Ovary (tissue), 3 donors: ENCODE data around the gene CATSPER1.

ENCODE experiments used
- POLR2A ChIP-seq: fragments of 450-650 bp; IDR thresholded peaks from one replicate; pipeline ENCODE4 v1.6.1; 2017; ENCODE audit warnings: antibody characterized with exemption, mild to moderate bottlenecking, moderate library complexity
- TF ChIP-seq, protein P1 (sequence below), 3 donors: fragments of 450-650 bp in 2 of 3; fragments of 200-600 bp in 1 of 3; IDR thresholded peaks; one replicate each; pipeline versions ENCODE4 v1.5.1 to v1.8.0; 2016 to 2022; ENCODE audit warnings: antibody characterized with exemption in 3 of 3, mild to moderate bottlenecking in 1 of 3
- donor health status: DM: no; HTN: no; CAD: no.

DNA sequence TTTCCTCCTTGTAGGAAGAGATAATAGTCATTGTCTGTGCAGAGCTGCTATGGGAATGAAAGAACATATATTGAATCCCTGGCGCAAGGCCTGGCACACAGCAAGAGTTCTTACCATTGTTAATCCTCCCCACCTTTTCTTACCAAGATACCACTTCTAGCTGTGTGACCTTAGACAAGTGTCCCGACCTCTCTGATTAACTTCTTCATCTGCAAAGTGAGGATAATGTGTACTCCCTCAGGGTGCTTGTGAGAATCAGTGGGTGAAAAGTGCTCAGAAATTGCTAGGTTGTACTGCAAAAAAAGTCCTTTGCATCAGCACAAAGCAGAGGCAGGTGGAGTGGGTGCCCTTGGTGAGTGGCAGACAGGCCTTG, 18.2 kb downstream of the CATSPER1 start:
- TF ChIP-seq, protein P1, sequence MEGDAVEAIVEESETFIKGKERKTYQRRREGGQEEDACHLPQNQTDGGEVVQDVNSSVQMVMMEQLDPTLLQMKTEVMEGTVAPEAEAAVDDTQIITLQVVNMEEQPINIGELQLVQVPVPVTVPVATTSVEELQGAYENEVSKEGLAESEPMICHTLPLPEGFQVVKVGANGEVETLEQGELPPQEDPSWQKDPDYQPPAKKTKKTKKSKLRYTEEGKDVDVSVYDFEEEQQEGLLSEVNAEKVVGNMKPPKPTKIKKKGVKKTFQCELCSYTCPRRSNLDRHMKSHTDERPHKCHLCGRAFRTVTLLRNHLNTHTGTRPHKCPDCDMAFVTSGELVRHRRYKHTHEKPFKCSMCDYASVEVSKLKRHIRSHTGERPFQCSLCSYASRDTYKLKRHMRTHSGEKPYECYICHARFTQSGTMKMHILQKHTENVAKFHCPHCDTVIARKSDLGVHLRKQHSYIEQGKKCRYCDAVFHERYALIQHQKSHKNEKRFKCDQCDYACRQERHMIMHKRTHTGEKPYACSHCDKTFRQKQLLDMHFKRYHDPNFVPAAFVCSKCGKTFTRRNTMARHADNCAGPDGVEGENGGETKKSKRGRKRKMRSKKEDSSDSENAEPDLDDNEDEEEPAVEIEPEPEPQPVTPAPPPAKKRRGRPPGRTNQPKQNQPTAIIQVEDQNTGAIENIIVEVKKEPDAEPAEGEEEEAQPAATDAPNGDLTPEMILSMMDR (IDR thresholded peaks at IDR 0.05) = no peak
- TF ChIP-seq POLR2A = no peak
